A549 (cell line): ENCODE results near the gene HS3ST6.

Experiments
- CEBPB ChIP-seq, 2 experiments: fragments of >200 bp in 1 of 2; sonication (Bioruptor Twin) in 1 of 2; formaldehyde crosslinking in 1 of 2; IDR thresholded peaks; 2 replicates each; pipeline ENCODE4 v1.6.1; 2012 to 2016
- CTCF ChIP-seq: fragments of >200 bp; sonication (Bioruptor Twin); formaldehyde crosslinking; IDR thresholded peaks from 3 replicates; pipeline ENCODE4 v1.5.1; 2016
- E2F6 ChIP-seq: IDR thresholded peaks from 2 replicates; pipeline ENCODE4 v1.6.1; 2012; ENCODE audit warnings: low read depth, borderline replicate concordance
- EP300 ChIP-seq, 2 experiments: fragments of >200 bp; sonication (Bioruptor Twin); formaldehyde crosslinking; IDR thresholded peaks; 2 replicates in 1 of 2; 3 replicates in 1 of 2; pipeline ENCODE4 v1.6.1; 2016 to 2017
- KDM1A ChIP-seq: fragments of 200-600 bp; sonication (generic); IDR thresholded peaks from 2 replicates; pipeline ENCODE4 v1.6.1; 2016; ENCODE audit warnings: low read depth, mild to moderate bottlenecking
- MYC ChIP-seq: IDR thresholded peaks from 2 replicates; pipeline ENCODE4 v1.6.1; 2012; ENCODE audit warnings: mild to moderate bottlenecking, inconsistent platforms, low read length, improper control_type of control experiment, borderline replicate concordance
- PBX3 ChIP-seq: IDR thresholded peaks from 2 replicates; pipeline ENCODE4 v1.6.1; 2012
- POLR2A ChIP-seq: IDR thresholded peaks from 2 replicates; pipeline ENCODE4 v1.6.1; 2012; ENCODE audit warnings: mild to moderate bottlenecking, low read length
- POLR2AphosphoS2 ChIP-seq: conservative IDR thresholded peaks from 2 replicates; pipeline ENCODE4 v1.6.1; 2012; ENCODE audit warnings: low read length, improper control_type of control experiment, inconsistent platforms
- REST ChIP-seq: fragments of 200-600 bp; sonication (generic); IDR thresholded peaks from 2 replicates; pipeline ENCODE4 v1.6.1; 2016; ENCODE audit warnings: antibody characterized with exemption, mild to moderate bottlenecking, moderate library complexity
- RFX5 ChIP-seq: fragments of 450-650 bp; IDR thresholded peaks from 2 replicates; pipeline ENCODE4 v1.7.1; 2014; ENCODE audit warnings: antibody characterized with exemption, mild to moderate bottlenecking, moderate library complexity
- USF2 ChIP-seq: fragments of 450-650 bp; IDR thresholded peaks from 2 replicates; pipeline ENCODE4 v1.6.1; 2014; ENCODE audit warnings: antibody characterized with exemption

GRCh38 chr16:1944612-1945199, 26.5 kb upstream of the HS3ST6 start:
- TF ChIP-seq CTCF: no peak
- TF ChIP-seq REST: no peak
- TF ChIP-seq RFX5: no peak
- no peak for TF ChIP-seq MYC
- TF ChIP-seq USF2: no peak
- TF ChIP-seq E2F6: no peak
- no peak for TF ChIP-seq EP300 (IDR thresholded peaks at IDR 0.05)
- no peak for TF ChIP-seq POLR2A
- no peak for TF ChIP-seq PBX3
- TF ChIP-seq POLR2AphosphoS2: no peak
- TF ChIP-seq CEBPB (IDR thresholded peaks at IDR 0.05): no peak
- no peak for TF ChIP-seq KDM1A
